ENCODE measurements around the gene DNAJB5.

- TF ChIP-seq FOXA1 (IDR thresholded peaks at IDR 0.05) (no peak), HDGF (IDR thresholded peaks at IDR 0.05; ENCODE audit: borderline replicate concordance) (no peak), ARNT (IDR thresholded peaks at IDR 0.05) (no peak), TARDBP (IDR thresholded peaks at IDR 0.05) (no peak), BHLHE40 (IDR thresholded peaks at IDR 0.05; ENCODE audit: borderline replicate concordance) (no peak), SUZ12 (IDR thresholded peaks at IDR 0.05) (no peak), SP1 (IDR thresholded peaks at IDR 0.05) (no peak), ELF4 (IDR thresholded peaks at IDR 0.05) (no peak), FOXK2 (IDR thresholded peaks at IDR 0.05) (no peak), ZNF384 (IDR thresholded peaks at IDR 0.05) (no peak)
- TF ChIP-seq, protein P1, sequence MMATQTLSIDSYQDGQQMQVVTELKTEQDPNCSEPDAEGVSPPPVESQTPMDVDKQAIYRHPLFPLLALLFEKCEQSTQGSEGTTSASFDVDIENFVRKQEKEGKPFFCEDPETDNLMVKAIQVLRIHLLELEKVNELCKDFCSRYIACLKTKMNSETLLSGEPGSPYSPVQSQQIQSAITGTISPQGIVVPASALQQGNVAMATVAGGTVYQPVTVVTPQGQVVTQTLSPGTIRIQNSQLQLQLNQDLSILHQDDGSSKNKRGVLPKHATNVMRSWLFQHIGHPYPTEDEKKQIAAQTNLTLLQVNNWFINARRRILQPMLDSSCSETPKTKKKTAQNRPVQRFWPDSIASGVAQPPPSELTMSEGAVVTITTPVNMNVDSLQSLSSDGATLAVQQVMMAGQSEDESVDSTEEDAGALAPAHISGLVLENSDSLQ (IDR thresholded peaks at IDR 0.05), result no peak
Observed at GRCh38 chr9:34976992-34977391, 12.6 kb upstream of the DNAJB5 start.

All from HEK293T (cell line).